CD4-positive, alpha-beta T cell (primary cell): ENCODE results near the gene CTNNA3. TPM values are rescaled to one million over a fixed set of nuclear protein-coding genes. Genes with fewer than 3 reads are reported as not detected.

Source experiments
- ATAC-seq: fragments of 200-7000 bp; cut with Tn5 transposase; one replicate; pipeline ENCODE4 v1.10.0; 2022; ENCODE audit warnings: mild to moderate bottlenecking; ENCODE audit not compliant: poor library complexity
- CTCF ChIA-PET: fragments of 350-600 bp; sonication (Branson Sonifier 250); formaldehyde crosslinking; loops from one replicate; lab custom pipeline; 2021; ENCODE audit warnings: antibody characterized with exemption, inconsistent platforms; lab: Charles Lee
- POLR2A ChIA-PET: fragments of 350-600 bp; sonication (Branson Sonifier 250); formaldehyde crosslinking; loops from one replicate; lab custom pipeline; 2021; ENCODE audit warnings: antibody characterized with exemption, inconsistent platforms; lab: Charles Lee
- DNase-seq, 14 experiments: peaks; one replicate each; pipeline ENCODE4 v3.0.0-alpha.2; 2013 to 2020; ENCODE audit warnings: mixed read lengths in 2 of 14
- H3K27ac ChIP-seq, 2 donors: one replicate each; pipeline versions ENCODE4 v1.5.1 to v1.7.0; 2013; ENCODE audit warnings: low read length in 2 of 2, low read depth in 1 of 2, mild to moderate bottlenecking in 1 of 2
- H3K27me3 ChIP-seq, 2 experiments: 1 replicate in 1 of 2; 2 replicates in 1 of 2; pipeline versions ENCODE4 v1.6.1 to v1.7.0; 2013; ENCODE audit warnings: low read length in 2 of 2, control low read depth in 1 of 2, mild to moderate bottlenecking in 1 of 2, moderate library complexity in 1 of 2; ENCODE audit not compliant: insufficient read depth in 2 of 2, control insufficient read depth in 1 of 2
- H3K36me3 ChIP-seq: one replicate; pipeline ENCODE4 v1.6.1; 2013; ENCODE audit warnings: low read length, control low read depth; ENCODE audit not compliant: insufficient read depth
- H3K4me1 ChIP-seq: one replicate; pipeline ENCODE4 v1.6.1; 2013; ENCODE audit warnings: low read length, control low read depth; ENCODE audit not compliant: insufficient read depth
- H3K4me3 ChIP-seq: one replicate; pipeline ENCODE4 v1.5.1; 2013; ENCODE audit warnings: mild to moderate bottlenecking, low read length, moderate library complexity
- H3K9me3 ChIP-seq, 2 experiments: 1 replicate in 1 of 2; 2 replicates in 1 of 2; pipeline versions ENCODE4 v1.6.1 to v1.7.0; 2013; ENCODE audit warnings: low read length in 2 of 2, mild to moderate bottlenecking in 2 of 2, control low read depth in 1 of 2, moderate library complexity in 1 of 2; ENCODE audit not compliant: control insufficient read depth in 1 of 2, insufficient read depth in 1 of 2
- H3K27ac Mint-ChIP-seq: one replicate; pipeline ENCODE4 v1.8.0; 2020; ENCODE audit warnings: mixed read lengths
- H3K27me3 Mint-ChIP-seq: one replicate; pipeline ENCODE4 v1.8.0; 2021; ENCODE audit warnings: mixed read lengths
- H3K36me3 Mint-ChIP-seq: one replicate; pipeline ENCODE4 v1.8.0; 2021; ENCODE audit warnings: low read depth, mixed read lengths
- H3K4me1 Mint-ChIP-seq: one replicate; pipeline ENCODE4 v1.8.0; 2021; ENCODE audit warnings: low read depth, mixed read lengths
- H3K4me3 Mint-ChIP-seq: one replicate; pipeline ENCODE4 v1.8.0; 2020; ENCODE audit warnings: mild to moderate bottlenecking, mixed read lengths
- H3K9me3 Mint-ChIP-seq: one replicate; pipeline ENCODE4 v1.8.0; 2020; ENCODE audit warnings: mixed read lengths
- CTCF ChIP-seq: fragments of 200-600 bp; IDR thresholded peaks from one replicate; pipeline ENCODE4 v1.8.0; 2022; ENCODE audit warnings: antibody characterized with exemption, mild to moderate bottlenecking
- intact Hi-C, 2 experiments: fragments of 100-400 bp; cut with DNase I in 1 of 2; cut with micrococcal nuclease in 1 of 2; formaldehyde crosslinking; loops; one replicate each; pipeline versions ENCODE4 v1.15.1 to v1.9.0; 2023 to 2025; cut with DNase I, micrococcal nuclease
- total RNA-seq, 174 experiments: library from RNA in 2 of 174; stranded (reverse) in 2 of 174; gene quantifications; one replicate each; pipeline ENCODE4 v1.2.3 and lab custom pipeline; 2021 to 2026

Gene CTNNA3
- total RNA-seq, 2 experiments from 2014 or later: 0.80 TPM; not detected in 1

- H3K9me3 ChIP-seq: no peaks in the 10 kb centered on the region
- Mint-ChIP-seq H3K4me3 (no peak overlapping the region), H3K4me1 (no peaks in the 10 kb centered on the region), H3K27me3 (no peaks in the 10 kb centered on the region), H3K27ac (no peak overlapping the region), H3K36me3 (no peaks in the 10 kb centered on the region), H3K9me3 (no peaks in the 10 kb centered on the region)
- H3K36me3 ChIP-seq: no peaks in the 10 kb centered on the region
- DNase-seq: no peak
- H3K27ac ChIP-seq: no peak overlapping the region
- ChIA-PET POLR2A (no interaction called here), CTCF (no interaction called here)
- no peaks in the 10 kb centered on the region for H3K4me1 ChIP-seq
- TF ChIP-seq CTCF: no peak
- H3K27me3 ChIP-seq: no peaks in the 10 kb centered on the region
- no peak for ATAC-seq
- no peak overlapping the region for H3K4me3 ChIP-seq
- intact Hi-C loops: no loop called here
Measured at GRCh38 chr10:67095531-67095930, 600.5 kb downstream of the CTNNA3 start.

- no peak for TF ChIP-seq CTCF
- H3K27me3 Mint-ChIP-seq: no peaks in the 10 kb centered on the region
- no peaks in the 10 kb centered on the region for H3K4me1 Mint-ChIP-seq
- Histone ChIP-seq H3K4me1 (no peaks in the 10 kb centered on the region), H3K9me3 (no peaks in the 10 kb centered on the region), H3K4me3 (no peak overlapping the region), H3K36me3 (no peaks in the 10 kb centered on the region), H3K27ac (no peak overlapping the region), H3K27me3 (no peaks in the 10 kb centered on the region)
- DNase-seq: no peak
- no peak for ATAC-seq
- H3K4me3 Mint-ChIP-seq: no peak overlapping the region
- POLR2A ChIA-PET: no interaction called here
- peaks cover 3% of the 10 kb centered on the region for H3K9me3 Mint-ChIP-seq
- H3K27ac Mint-ChIP-seq: no peak overlapping the region
- H3K36me3 Mint-ChIP-seq: no peaks in the 10 kb centered on the region
- CTCF ChIA-PET: no interaction called here
- intact Hi-C loops: no loop called here
Measured at GRCh38 chr10:67088036-67088435, 608.0 kb downstream of the CTNNA3 start.

- no peaks in the 10 kb centered on the region for H3K4me1 Mint-ChIP-seq
- CTCF ChIA-PET: no interaction called here
- no peaks in the 10 kb centered on the region for H3K27me3 ChIP-seq
- ATAC-seq (no peak), DNase-seq (no peak)
- H3K27me3 Mint-ChIP-seq: no peaks in the 10 kb centered on the region
- no peaks in the 10 kb centered on the region for H3K4me1 ChIP-seq
- no peaks in the 10 kb centered on the region for H3K9me3 ChIP-seq
- H3K36me3 Mint-ChIP-seq: no peaks in the 10 kb centered on the region
- H3K4me3 Mint-ChIP-seq: no peak overlapping the region
- H3K36me3 ChIP-seq: no peaks in the 10 kb centered on the region
- H3K9me3 Mint-ChIP-seq: peaks cover 3% of the 10 kb centered on the region
- TF ChIP-seq CTCF: no peak
- no peak overlapping the region for H3K27ac Mint-ChIP-seq
- H3K27ac ChIP-seq: no peak overlapping the region
- POLR2A ChIA-PET: no interaction called here
- H3K4me3 ChIP-seq: no peak overlapping the region
- intact Hi-C loops: no loop called here
Measured at GRCh38 chr10:67087135-67087425, 608.9 kb downstream of the CTNNA3 start.
